Measurements from ENCODE around the gene KIF3A. TPM values are rescaled to one million over a fixed set of nuclear protein-coding genes. Genes with fewer than 3 reads are reported as not detected.

Gene KIF3A
- polyA plus RNA-seq, 1 of the 3 experiments (the other 2 are of a cell fraction): 5.1 TPM

DNA sequence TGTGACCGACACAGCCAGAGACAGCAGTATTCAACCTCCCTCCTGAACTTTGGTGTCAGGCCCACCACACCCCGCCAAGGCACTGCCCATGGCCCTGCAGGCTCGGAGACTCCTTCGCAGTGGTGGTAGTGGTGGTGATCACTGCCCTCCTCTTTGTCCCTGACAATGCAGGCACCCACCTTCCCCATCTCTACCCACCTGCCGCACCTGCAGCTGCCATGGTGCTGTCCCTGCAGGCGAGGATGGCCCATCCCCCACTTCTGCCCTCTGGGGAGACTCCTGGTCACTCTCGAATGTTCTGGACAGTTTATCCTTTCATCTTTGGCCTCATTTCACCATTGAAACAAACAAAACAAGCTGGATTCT lies 67.9 kb downstream of the KIF3A start (continued):
- TF ChIP-seq CTCF (IDR thresholded peaks at IDR 0.05): no peak

DNA sequence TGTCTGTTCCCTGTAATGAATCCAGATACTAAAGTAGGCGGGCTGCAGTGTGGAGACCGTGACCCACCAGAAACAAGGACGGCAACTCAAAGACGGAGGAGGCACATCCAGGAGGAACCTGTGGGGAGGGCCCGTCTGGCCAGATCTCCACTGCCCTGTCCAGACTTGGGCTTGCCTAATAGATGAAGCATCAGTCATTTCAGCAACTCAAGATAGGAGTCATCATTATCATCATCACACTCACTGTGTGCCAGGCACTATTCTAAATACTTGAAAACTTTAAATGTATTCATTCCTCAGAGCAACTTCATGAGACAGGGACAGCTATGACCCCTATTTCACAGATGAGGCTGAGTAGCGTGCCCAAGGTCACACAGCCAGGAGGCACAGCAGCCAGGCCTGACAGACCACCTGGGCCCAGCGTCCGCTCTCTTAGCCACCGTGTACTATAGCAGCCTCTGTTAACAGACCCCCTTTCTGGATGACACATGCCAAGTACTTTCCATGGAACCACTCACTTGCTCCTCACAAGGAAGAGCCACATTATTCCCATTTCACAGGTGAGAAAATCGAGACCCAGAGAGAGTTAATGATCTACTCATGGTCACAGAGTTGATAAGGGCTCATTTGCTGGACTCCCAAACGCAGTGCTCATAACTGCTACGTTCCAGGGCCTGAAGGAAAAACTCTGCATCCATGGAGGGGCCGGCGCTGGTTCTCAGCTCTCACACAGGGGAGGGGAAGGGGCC lies 68.5 kb downstream of the KIF3A start:
- no peak overlapping the region for H3K4me2 ChIP-seq
- H3K9me3 ChIP-seq: no peaks in the 10 kb centered on the region
- WGBS (ENCODE audit: low lambda C conversion rate): 86% methylated on average over 12 of the region's 14 CpGs
- no peak overlapping the region for H3K9ac ChIP-seq
- no peaks in the 10 kb centered on the region for H3K9me2 ChIP-seq
- no peaks in the 10 kb centered on the region for H3K36me3 ChIP-seq (replicated peaks in 1 of 2; ENCODE audit: control insufficient read depth in 1 of 2, insufficient read depth in 2 of 2, low read length in 1 of 2)
- ChIA-PET CTCF (interaction anchor here (0.8 kb wide), 1 partner anchor 9 kb away, joined by 3 read pairs; no protein-coding TSS in a partner anchor), POLR2A (no interaction called here)
- H3K79me2 ChIP-seq (ENCODE audit: insufficient read depth): no peaks in the 10 kb centered on the region
- no peak overlapping the region for H3K4me3 ChIP-seq (ENCODE audit: low read depth in 2 of 2, low read length in 1 of 2)
- peaks cover under 1% of the 10 kb centered on the region for H3F3A ChIP-seq (replicated peaks; ENCODE audit: insufficient read depth)
- no peak overlapping the region for H3K27ac ChIP-seq (ENCODE audit: low read depth in 2 of 2, low read length in 1 of 2)
- no peaks in the 10 kb centered on the region for H4K20me1 ChIP-seq (ENCODE audit: insufficient read depth)
- no peak overlapping the region for H2AFZ ChIP-seq (ENCODE audit: low read depth)
- H3K27me3 ChIP-seq (ENCODE audit: insufficient read depth): no peaks in the 10 kb centered on the region
- TF ChIP-seq FOXJ3 (CRISPR knock-in tag; IDR thresholded peaks at IDR 0.05): no peak
- no peak for TF ChIP-seq RFX5 (IDR thresholded peaks at IDR 0.05; ENCODE audit: low read length)
- no peak for TF ChIP-seq RXRA (IDR thresholded peaks at IDR 0.05; ENCODE audit: borderline replicate concordance, low read depth)
- TF ChIP-seq CTCF (IDR thresholded peaks at IDR 0.05): no peak
- TF ChIP-seq, protein P1, sequence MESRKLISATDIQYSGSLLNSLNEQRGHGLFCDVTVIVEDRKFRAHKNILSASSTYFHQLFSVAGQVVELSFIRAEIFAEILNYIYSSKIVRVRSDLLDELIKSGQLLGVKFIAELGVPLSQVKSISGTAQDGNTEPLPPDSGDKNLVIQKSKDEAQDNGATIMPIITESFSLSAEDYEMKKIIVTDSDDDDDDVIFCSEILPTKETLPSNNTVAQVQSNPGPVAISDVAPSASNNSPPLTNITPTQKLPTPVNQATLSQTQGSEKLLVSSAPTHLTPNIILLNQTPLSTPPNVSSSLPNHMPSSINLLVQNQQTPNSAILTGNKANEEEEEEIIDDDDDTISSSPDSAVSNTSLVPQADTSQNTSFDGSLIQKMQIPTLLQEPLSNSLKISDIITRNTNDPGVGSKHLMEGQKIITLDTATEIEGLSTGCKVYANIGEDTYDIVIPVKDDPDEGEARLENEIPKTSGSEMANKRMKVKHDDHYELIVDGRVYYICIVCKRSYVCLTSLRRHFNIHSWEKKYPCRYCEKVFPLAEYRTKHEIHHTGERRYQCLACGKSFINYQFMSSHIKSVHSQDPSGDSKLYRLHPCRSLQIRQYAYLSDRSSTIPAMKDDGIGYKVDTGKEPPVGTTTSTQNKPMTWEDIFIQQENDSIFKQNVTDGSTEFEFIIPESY (IDR thresholded peaks at IDR 0.05; ENCODE audit: borderline replicate concordance, low read depth): no peak
- no peak for TF ChIP-seq RAD21 (IDR thresholded peaks at IDR 0.05; ENCODE audit: low read length)
- no peak for TF ChIP-seq SMC3 (IDR thresholded peaks at IDR 0.05; ENCODE audit: low read depth, low read length)
- TF ChIP-seq EZH2phosphoT487 (IDR thresholded peaks at IDR 0.05; ENCODE audit: borderline replicate concordance, low read depth): no peak
- no peak for TF ChIP-seq TAF1 (IDR thresholded peaks at IDR 0.05; ENCODE audit: borderline replicate concordance, low read depth, low read length)
- TF ChIP-seq RCOR1 (IDR thresholded peaks at IDR 0.05; ENCODE audit: low read length): no peak
- no peak for TF ChIP-seq GATA2 (CRISPR knock-in tag; IDR thresholded peaks at IDR 0.05)
- TF ChIP-seq NRF1 (IDR thresholded peaks at IDR 0.05; ENCODE audit: low read depth, low read length): no peak
- no peak for TF ChIP-seq IRF3 (IDR thresholded peaks at IDR 0.05; ENCODE audit: low read depth, low read length)
- TF ChIP-seq FOXM1 (IDR thresholded peaks at IDR 0.05; ENCODE audit: low read depth): no peak
- TF ChIP-seq USF2 (IDR thresholded peaks at IDR 0.05; ENCODE audit: borderline replicate concordance, low read depth, low read length): no peak
- DNase-seq: no peak
- peaks cover under 1 to 3% of the 10 kb centered on the region in 2 experiments; a peak in 2 of 4 replicates for H3K4me1 ChIP-seq (ENCODE audit: control insufficient read depth in 1 of 2, insufficient read depth in 2 of 2, low read depth in 1 of 2, low read length in 1 of 2)

All from SK-N-SH (cell line).